PC-3 (cell line): Measurements from ENCODE around the gene NFKB1. TPM values are rescaled to one million over a fixed set of nuclear protein-coding genes. Genes with fewer than 3 reads are reported as not detected.

ENCODE experiments used
- ATAC-seq: fragments of 200-7000 bp; cut with Tn5 transposase; 2 replicates; pipeline ENCODE4 v1.9.1; 2020; ENCODE audit warnings: mild to moderate bottlenecking, moderate library complexity
- BruUV-seq: library from RNA; stranded (reverse); fragments of 400-500 nt; replicated peaks from 2 replicates; lab custom pipeline; 2021; lab: Mats Ljungman, UMichigan
- CTCF ChIA-PET: fragments of 300-600 bp; sonication (Branson Sonifier 250); formaldehyde crosslinking; loops from one replicate; lab custom pipeline; 2022; ENCODE audit warnings: antibody characterized with exemption; lab: Charles Lee
- POLR2A ChIA-PET: fragments of 300-600 bp; sonication (Branson Sonifier 250); formaldehyde crosslinking; loops from one replicate; lab custom pipeline; 2022; ENCODE audit warnings: antibody characterized with exemption; ENCODE audit not compliant: unreplicated experiment; lab: Charles Lee
- DNase-seq: peaks from one replicate; pipeline ENCODE4 v3.0.0-alpha.2; 2015
- H2AFZ ChIP-seq: fragments of 300-600 bp; sonication (generic); 2 replicates; pipeline ENCODE4 v1.6.0; 2016; ENCODE audit warnings: antibody characterized with exemption, low read length
- H3F3A ChIP-seq: fragments of 300-600 bp; sonication (generic); one replicate; pipeline ENCODE4 v1.6.0; 2017; ENCODE audit warnings: antibody characterized with exemption, low read length, control low read depth, mild to moderate bottlenecking; ENCODE audit not compliant: unreplicated experiment
- H3K27ac ChIP-seq: fragments of 300-600 bp; sonication (generic); 2 replicates; pipeline ENCODE4 v1.5.1; 2016; ENCODE audit warnings: mild to moderate bottlenecking, low read length
- H3K27me3 ChIP-seq: fragments of 300-600 bp; sonication (generic); 2 replicates; pipeline ENCODE4 v1.6.1; 2016; ENCODE audit warnings: low read length, mixed read lengths
- H3K36me3 ChIP-seq: fragments of 300-600 bp; sonication (generic); 2 replicates; pipeline ENCODE4 v1.6.1; 2016; ENCODE audit warnings: low read depth, mixed run types, low read length, mixed read lengths
- H3K4me1 ChIP-seq: fragments of 300-600 bp; sonication (generic); 2 replicates; pipeline ENCODE4 v1.5.1; 2016; ENCODE audit warnings: low read length; ENCODE audit not compliant: insufficient read depth
- H3K4me2 ChIP-seq: fragments of 300-600 bp; sonication (generic); 2 replicates; pipeline ENCODE4 v1.6.0; 2016; ENCODE audit warnings: low read length
- H3K4me3 ChIP-seq: fragments of 300-600 bp; sonication (generic); 2 replicates; pipeline ENCODE4 v1.5.1; 2016; ENCODE audit warnings: mild to moderate bottlenecking, low read length, mixed read lengths
- H3K79me2 ChIP-seq: fragments of 300-600 bp; sonication (generic); 2 replicates; pipeline ENCODE4 v1.6.1; 2017; ENCODE audit warnings: low read length, mixed read lengths
- H3K9ac ChIP-seq: fragments of 300-600 bp; sonication (generic); 2 replicates; pipeline ENCODE4 v1.6.0; 2016; ENCODE audit warnings: mild to moderate bottlenecking, low read length
- H3K9me2 ChIP-seq: fragments of 300-600 bp; sonication (generic); replicated peaks from 2 replicates; pipeline ENCODE4 v1.6.1; 2016; ENCODE audit warnings: mixed run types, low read length, mixed read lengths
- H3K9me3 ChIP-seq: fragments of 300-600 bp; sonication (generic); 2 replicates; pipeline ENCODE4 v1.6.1; 2016; ENCODE audit warnings: low read length, mixed read lengths
- H4K20me1 ChIP-seq: fragments of 300-600 bp; sonication (generic); 2 replicates; pipeline ENCODE4 v1.6.1; 2016; ENCODE audit warnings: low read length, mixed read lengths
- EZH2 ChIP-seq: fragments of 300-600 bp; sonication (generic); IDR thresholded peaks from one replicate; pipeline ENCODE4 v1.6.1; 2017; ENCODE audit warnings: antibody characterized with exemption, mild to moderate bottlenecking, low read length; ENCODE audit not compliant: unreplicated experiment
- EZH2phosphoT487 ChIP-seq: fragments of 300-600 bp; sonication (generic); IDR thresholded peaks from 2 replicates; pipeline ENCODE4 v1.6.1; 2018; ENCODE audit warnings: mild to moderate bottlenecking, antibody characterized with exemption, low read length, borderline replicate concordance
- intact Hi-C: fragments of 100-400 bp; cut with micrococcal nuclease; formaldehyde crosslinking; loops from 2 replicates; pipeline ENCODE4 v1.9.0; 2023
- total RNA-seq: library from RNA; depleted of rRNA; stranded (reverse); fragments of >200 nt; gene quantifications from 2 replicates; pipeline ENCODE4 v1.2.3, GENCODE V29; 2014
- TF ChIP-seq, protein P1 (sequence below): fragments of 300-600 bp; sonication (generic); conservative IDR thresholded peaks from 2 replicates; pipeline ENCODE4 v1.5.1; 2017; ENCODE audit warnings: antibody characterized with exemption, low read depth, mild to moderate bottlenecking, low read length

Gene NFKB1
- total RNA-seq, 1 experiment from 2014 or later: 22.2 TPM

DNA sequence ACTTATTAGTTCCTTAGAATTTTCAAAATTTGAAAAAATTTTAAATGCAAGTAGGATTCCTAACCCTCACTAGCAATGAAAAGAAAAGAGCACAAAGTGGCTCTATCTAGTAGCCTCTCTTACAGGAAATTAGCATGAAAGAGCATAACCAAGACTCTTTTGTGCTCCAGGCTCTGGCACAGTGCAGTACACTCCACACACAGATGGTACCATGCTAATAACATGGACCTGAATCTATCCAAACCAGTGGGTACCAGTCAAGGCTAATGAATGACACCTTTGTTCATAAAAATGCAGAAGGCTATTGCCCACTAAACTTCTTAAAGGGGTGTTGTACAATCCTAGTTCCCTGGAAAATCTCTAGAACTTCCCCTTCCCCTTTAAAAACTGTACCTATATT lies 140.6 kb downstream of the NFKB1 start:
- peaks cover 18% of the 10 kb centered on the region for H3K4me1 ChIP-seq
- H2AFZ ChIP-seq: no peak overlapping the region
- H3K9ac ChIP-seq: no peak overlapping the region
- H3K27me3 ChIP-seq: no peaks in the 10 kb centered on the region
- no peaks in the 10 kb centered on the region for H3K9me3 ChIP-seq
- CTCF ChIA-PET: no interaction called here
- H3K27ac ChIP-seq: no peak overlapping the region
- no peaks in the 10 kb centered on the region for H4K20me1 ChIP-seq
- no peaks in the 10 kb centered on the region for H3F3A ChIP-seq
- no peaks in the 10 kb centered on the region for H3K9me2 ChIP-seq
- TF ChIP-seq, protein P1, sequence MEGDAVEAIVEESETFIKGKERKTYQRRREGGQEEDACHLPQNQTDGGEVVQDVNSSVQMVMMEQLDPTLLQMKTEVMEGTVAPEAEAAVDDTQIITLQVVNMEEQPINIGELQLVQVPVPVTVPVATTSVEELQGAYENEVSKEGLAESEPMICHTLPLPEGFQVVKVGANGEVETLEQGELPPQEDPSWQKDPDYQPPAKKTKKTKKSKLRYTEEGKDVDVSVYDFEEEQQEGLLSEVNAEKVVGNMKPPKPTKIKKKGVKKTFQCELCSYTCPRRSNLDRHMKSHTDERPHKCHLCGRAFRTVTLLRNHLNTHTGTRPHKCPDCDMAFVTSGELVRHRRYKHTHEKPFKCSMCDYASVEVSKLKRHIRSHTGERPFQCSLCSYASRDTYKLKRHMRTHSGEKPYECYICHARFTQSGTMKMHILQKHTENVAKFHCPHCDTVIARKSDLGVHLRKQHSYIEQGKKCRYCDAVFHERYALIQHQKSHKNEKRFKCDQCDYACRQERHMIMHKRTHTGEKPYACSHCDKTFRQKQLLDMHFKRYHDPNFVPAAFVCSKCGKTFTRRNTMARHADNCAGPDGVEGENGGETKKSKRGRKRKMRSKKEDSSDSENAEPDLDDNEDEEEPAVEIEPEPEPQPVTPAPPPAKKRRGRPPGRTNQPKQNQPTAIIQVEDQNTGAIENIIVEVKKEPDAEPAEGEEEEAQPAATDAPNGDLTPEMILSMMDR: no peak
- TF ChIP-seq EZH2phosphoT487 (no peak), EZH2 (no peak)
- BruUV-seq: no TSS peak
- intact Hi-C loops: loop anchor here (5.0 kb wide), 1 partner anchor 116 kb away; no protein-coding TSS in a partner anchor
- POLR2A ChIA-PET: no interaction called here
- H3K79me2 ChIP-seq: no peaks in the 10 kb centered on the region
- no peak for DNase-seq
- H3K36me3 ChIP-seq: no peaks in the 10 kb centered on the region
- no peak for ATAC-seq
- H3K4me2 ChIP-seq: no peak overlapping the region
- no peak overlapping the region for H3K4me3 ChIP-seq

DNA sequence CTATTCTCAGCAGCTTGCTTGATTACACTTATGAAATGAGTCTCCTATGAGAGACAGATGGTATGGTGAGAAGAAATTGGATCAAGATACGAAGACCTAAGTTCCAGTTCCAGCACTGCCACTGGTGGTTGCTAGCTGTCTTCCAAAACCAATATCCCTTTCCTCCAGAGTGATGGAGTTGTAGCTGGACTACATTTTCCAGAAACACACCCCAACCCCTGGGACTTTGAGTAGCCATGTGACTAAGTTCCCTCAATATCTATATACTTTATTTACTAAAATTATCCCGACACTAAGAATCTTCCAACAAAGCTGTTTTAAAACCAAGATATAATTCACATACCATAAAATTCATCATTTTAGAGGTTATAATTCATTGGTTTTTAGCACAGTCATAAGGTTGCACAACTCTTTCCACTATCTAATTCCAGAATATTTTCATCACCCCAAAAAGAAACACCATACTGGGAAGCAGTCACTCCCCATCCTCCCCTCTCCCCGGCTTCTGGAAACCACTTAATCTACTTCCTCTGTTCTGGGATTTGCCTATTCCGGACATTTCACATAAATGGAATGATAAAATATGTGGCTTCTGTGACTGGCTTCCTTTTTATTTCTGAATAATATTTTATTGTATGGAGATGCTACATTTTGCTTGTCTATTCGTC lies 141.6 kb downstream of the NFKB1 start:
- Histone ChIP-seq H2AFZ (no peak overlapping the region), H3K27me3 (no peaks in the 10 kb centered on the region), H3K4me1 (peaks cover 18% of the 10 kb centered on the region), H3K36me3 (no peaks in the 10 kb centered on the region), H3K4me2 (no peak overlapping the region), H3K27ac (no peak overlapping the region), H3K4me3 (no peak overlapping the region), H3K9ac (no peak overlapping the region), H3K9me2 (no peaks in the 10 kb centered on the region), H3K9me3 (no peaks in the 10 kb centered on the region), H3F3A (no peaks in the 10 kb centered on the region), H3K79me2 (no peaks in the 10 kb centered on the region), H4K20me1 (no peaks in the 10 kb centered on the region)
- ATAC-seq (no peak), DNase-seq (no peak)
- TF ChIP-seq, protein P1: no peak
- TF ChIP-seq EZH2phosphoT487: no peak
- TF ChIP-seq EZH2: no peak
- ChIA-PET CTCF (no interaction called here), POLR2A (no interaction called here)
- intact Hi-C loops: loop anchor here (5.0 kb wide), 1 partner anchor 115 kb away; no protein-coding TSS in a partner anchor
- no TSS peak for BruUV-seq

DNA sequence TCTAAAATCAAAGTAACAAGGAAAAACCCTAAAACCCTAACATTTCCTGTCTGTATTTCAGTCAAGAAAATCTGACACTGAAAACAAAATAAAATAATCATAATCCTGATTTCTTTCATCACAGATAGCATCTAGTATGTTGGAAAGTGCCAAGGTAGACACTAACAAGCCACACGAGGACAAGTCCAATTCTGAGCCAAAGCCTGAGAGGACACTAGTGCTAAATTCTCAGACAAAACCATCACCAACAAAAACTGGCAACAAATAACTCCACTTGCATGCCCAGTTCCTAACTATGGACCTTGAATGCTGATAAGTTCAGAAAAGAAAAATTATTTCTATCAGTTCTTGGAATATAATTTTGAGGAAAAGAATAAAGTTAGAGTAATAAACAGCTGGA lies 146.0 kb downstream of the NFKB1 start:
- Histone ChIP-seq H3K9me2 (no peaks in the 10 kb centered on the region), H2AFZ (no peak overlapping the region), H3K4me2 (no peak overlapping the region), H3K4me3 (no peak overlapping the region), H3K9ac (no peak overlapping the region), H4K20me1 (no peaks in the 10 kb centered on the region), H3F3A (no peaks in the 10 kb centered on the region), H3K27ac (no peak overlapping the region), H3K79me2 (no peaks in the 10 kb centered on the region), H3K9me3 (no peaks in the 10 kb centered on the region), H3K27me3 (no peaks in the 10 kb centered on the region), H3K4me1 (no peaks in the 10 kb centered on the region), H3K36me3 (no peaks in the 10 kb centered on the region; the same call in 1 of the 2 replicates)
- ChIA-PET POLR2A (no interaction called here), CTCF (no interaction called here)
- BruUV-seq: no TSS peak
- no peak for TF ChIP-seq EZH2phosphoT487
- TF ChIP-seq EZH2: no peak
- TF ChIP-seq, protein P1: no peak
- DNase-seq (no peak), ATAC-seq (no peak)
- intact Hi-C loops: no loop called here
